Measurements from ENCODE around the gene TAAR6.
"Not testable (repeated sequence)": the region's sequence is repeated elsewhere in the genome, so short reads cannot be mapped to it uniquely, and the experiment has no call there.

The TAAR6 gene

GRCh38 chr6:132592855-132593254 lies 22.7 kb downstream of the TAAR6 start:
- DNase-seq, result no peak

GRCh38 chr6:132596201-132596600 lies 26.1 kb downstream of the TAAR6 start:
- DNase-seq, result no peak

- DNase-seq, result no peak
Measured at GRCh38 chr6:132598473-132598872, 28.4 kb downstream of the TAAR6 start.

- not testable (repeated sequence) for DNase-seq
Measured at GRCh38 chr6:132600900-132601299, 30.8 kb downstream of the TAAR6 start.

- no peak for DNase-seq
Measured at GRCh38 chr6:132604635-132605152, 34.6 kb downstream of the TAAR6 start.

GRCh38 chr6:132607544-132608233 lies 37.6 kb downstream of the TAAR6 start:
- no peak for DNase-seq

GRCh38 chr6:132611616-132612015 lies 41.5 kb downstream of the TAAR6 start:
- DNase-seq, result no peak

GRCh38 chr6:132612449-132613108 lies 42.5 kb downstream of the TAAR6 start:
- no peak for DNase-seq

- no peak for DNase-seq
Measured at GRCh38 chr6:132614554-132614953, 44.4 kb downstream of the TAAR6 start.

GRCh38 chr6:132616677-132617076 lies 46.6 kb downstream of the TAAR6 start:
- no peak for DNase-seq

Data from NCI-H446 (cell line).